ENCODE data around the gene KLF3.

Gene KLF3

GRCh38 chr4:38673130-38673978 lies 9.4 kb downstream of the KLF3 start:
- DNase-seq (ENCODE audit: low read depth in 2 of 2), result no peak

- no peak for DNase-seq (ENCODE audit: low read depth in 2 of 2)
Observed at GRCh38 chr4:38674258-38675144, 10.5 kb downstream of the KLF3 start.

DNA sequence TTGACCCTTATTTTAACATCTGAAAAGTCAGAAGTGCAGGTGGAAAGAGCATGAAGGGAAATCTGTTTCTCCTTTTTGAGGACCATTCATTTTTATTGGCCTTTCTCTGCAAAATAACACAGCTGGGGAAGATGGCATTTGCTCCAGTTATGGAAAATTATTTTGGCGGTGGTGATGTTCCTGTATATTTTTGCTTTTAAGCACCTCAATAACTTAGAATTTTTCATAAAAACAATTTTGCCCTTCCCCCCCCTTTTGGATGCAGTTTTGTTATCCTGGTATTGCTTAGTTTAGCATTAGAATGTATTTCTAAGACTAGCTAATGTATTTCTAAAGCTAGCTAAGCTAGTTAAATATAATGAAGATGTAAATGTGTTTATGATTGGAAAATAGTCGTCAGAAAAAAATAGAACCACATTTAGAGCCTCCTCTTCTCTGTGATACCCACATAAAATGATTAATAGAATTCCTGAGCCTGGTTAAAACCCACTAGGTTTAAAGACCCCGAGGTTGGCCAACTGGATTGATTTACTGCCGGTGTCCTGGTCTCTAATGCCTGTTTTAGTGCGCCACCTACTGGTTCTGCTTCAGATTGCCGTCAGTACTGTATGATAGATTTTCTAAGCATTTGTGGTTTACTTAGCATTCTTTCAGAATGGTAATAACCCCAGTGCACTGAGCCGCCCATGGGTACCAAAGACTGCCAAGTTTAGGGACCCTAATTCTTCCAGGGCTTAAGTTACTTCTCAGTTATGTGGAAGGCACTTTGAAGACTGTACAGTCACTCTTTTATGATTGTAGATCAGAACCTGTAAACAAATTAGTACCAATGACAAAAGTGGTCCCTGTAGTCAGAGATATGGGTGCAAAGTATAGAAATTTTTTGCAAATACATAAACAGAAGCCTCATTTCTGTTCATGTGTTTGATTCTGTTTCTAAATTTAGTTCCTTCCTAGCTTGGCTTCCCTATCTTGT lies 11.4 kb downstream of the KLF3 start:
- DNase-seq (ENCODE audit: low read depth in 2 of 2), result peak; percentile 69 to 85

DNA sequence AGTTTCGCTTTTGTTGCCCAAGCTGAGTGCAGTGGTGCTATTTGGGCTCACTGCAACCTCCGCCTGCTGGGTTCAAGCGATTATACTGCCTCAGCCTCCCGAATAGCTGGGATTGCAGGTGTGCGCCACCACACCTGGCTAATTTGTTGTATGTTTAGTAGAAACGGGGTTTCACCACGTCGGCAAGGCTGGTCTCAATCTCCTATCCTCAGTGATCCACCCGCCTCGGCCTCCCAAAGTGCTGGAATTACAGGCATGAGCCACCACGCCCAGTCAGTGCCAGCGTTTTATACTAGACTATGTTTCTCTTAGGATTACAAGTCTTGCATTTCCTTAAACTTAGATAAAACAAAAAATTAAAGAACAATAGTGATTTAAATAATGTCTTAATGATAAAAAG lies 13.0 kb downstream of the KLF3 start:
- no peak for DNase-seq (ENCODE audit: low read depth in 2 of 2)

GRCh38 chr4:38677441-38677840 lies 13.4 kb downstream of the KLF3 start:
- no peak for DNase-seq (ENCODE audit: low read depth in 2 of 2)

DNA sequence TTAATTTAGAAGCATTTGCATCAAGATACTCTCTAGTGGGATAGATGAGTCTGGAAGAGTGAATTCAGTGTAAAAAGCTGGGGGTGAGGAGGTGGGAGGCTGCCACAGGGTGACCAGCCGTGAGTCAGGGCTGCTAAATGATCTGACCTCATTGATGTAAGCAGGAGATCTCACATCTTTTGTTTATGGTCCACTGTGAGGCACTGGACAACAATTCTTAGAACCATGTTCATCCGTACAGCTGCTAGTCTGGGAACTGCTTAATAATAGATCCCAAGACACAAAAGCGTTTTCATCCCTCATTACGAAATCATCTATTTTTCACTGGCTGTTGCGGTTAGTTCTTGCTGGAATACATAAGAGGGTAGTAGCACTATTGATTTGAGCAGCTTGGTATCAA lies 14.1 kb downstream of the KLF3 start:
- no peak for DNase-seq (ENCODE audit: low read depth in 2 of 2)

DNA sequence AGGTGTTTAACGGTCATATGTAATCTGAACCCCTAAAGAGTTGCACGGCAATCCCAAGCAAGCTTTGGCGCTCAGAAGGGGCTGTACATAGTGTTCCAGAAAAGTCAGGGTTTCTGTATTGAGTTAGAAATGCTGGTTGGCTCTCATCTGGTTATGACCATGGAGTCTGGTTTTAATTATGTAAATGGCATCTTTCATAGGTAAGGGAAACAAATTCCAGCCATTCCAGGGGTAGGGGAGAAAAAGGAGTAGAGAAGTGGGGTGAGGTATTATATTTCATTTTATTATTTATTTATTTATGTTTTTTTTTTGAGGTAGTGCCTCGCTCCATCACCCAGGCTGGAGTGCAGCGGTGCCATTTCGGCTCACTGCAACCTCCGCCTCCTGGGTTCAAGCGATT lies 15.9 kb downstream of the KLF3 start:
- DNase-seq (ENCODE audit: low read depth in 2 of 2), result no peak

DNA sequence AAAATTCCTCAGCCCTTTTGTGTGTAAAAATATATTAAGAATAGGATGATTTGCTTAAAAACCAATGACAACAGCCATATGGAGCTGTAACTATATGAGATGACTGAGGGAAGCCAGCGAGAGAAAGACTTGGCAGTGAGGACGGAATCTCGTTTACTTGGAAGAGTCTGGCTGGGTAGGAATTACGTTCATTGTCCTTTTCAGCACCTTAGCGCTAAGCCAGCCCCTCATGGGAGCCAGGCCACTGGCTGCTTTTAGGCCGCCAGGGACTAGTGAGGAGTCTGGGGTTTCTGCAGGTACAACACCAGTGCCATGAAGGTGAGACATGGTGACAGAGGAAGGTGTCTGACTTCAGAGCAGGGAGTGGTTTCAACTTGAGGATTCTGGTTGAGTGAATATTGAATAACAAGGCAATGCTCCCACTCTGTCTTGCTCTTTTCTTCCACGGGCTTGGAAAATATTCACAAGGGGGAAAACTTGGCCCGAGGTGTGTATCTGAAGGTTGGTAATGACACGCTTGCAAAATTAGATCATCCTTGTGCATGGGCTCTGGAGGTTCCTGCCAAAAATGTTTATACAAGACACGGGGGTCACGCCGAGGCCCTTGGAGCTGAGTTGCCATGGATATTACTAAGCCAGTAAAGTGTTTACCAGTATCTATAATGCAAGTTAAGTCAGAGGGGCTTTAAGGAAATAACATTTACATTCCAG lies 17.4 kb downstream of the KLF3 start:
- DNase-seq (ENCODE audit: low read depth in 2 of 2), result no peak

GRCh38 chr4:38682336-38682735 lies 18.3 kb downstream of the KLF3 start:
- DNase-seq (ENCODE audit: low read depth in 2 of 2), result no peak

DNA sequence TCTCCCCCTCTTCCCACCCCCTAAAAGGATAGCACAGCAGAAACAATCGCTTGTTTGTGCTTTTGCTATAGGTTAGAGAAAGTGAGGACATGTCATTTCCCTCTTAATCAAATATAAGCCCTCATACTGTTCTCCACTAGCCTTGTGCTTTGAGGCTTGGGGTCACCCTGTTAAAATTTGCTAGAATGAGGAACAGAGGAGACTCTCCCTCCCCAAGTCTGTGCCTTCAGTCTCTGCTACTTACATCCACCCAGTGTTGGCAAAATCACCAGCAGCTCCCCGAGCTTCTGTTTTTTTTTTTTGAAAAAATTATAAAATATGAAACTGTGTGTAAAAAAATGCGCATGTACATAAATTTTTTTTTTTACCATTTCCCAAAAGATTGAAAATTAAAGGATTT lies 19.3 kb downstream of the KLF3 start:
- DNase-seq (ENCODE audit: low read depth in 2 of 2), result no peak

GRCh38 chr4:38684271-38684670 lies 20.3 kb downstream of the KLF3 start:
- DNase-seq (ENCODE audit: low read depth in 2 of 2), result no peak

GRCh38 chr4:38684951-38685844 lies 21.2 kb downstream of the KLF3 start:
- DNase-seq (ENCODE audit: low read depth in 2 of 2), result no peak

DNA sequence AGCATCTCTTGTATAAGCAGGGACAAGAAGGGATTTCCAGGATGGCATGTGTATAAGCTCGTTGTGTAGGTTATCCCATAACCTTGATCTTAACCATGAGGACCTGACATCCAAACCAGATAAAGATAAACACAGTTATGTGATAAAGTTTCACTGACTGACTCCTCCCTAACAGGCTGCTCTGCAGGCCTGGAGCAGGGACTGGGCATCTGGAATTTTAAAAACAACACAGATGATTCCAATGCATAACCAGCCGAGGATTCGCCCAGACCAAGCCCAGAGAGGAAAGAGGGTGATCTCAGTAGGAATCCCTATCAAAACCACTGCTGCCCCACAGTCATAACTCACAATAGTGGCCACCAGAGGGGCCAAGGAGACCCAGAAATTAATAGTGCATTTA lies 22.7 kb downstream of the KLF3 start:
- DNase-seq (ENCODE audit: low read depth in 2 of 2), result no peak

GRCh38 chr4:38687571-38688011 lies 23.6 kb downstream of the KLF3 start:
- DNase-seq (ENCODE audit: low read depth in 2 of 2), result no peak

DNA sequence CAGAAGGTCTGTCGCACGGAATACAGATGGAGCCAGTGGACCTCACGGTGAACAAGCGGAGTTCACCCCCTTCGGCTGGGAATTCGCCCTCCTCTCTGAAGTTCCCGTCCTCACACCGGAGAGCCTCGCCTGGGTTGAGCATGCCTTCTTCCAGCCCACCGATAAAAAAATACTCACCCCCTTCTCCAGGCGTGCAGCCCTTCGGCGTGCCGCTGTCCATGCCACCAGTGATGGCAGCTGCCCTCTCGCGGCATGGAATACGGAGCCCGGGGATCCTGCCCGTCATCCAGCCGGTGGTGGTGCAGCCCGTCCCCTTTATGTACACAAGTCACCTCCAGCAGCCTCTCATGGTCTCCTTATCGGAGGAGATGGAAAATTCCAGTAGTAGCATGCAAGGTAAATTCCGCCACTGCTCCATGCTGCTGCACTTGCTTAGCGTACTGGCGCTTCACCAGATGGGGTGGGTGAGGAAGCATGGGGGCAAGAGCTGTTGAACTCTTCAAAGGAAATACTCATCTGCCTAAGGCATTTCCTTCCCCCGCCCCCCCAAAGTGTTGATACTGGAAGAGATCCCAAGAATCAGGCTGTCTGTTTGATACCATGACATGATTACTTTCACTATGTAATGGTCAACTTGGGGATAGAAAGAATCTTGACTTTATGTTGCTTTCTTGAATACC lies 24.8 kb downstream of the KLF3 start:
- DNase-seq (ENCODE audit: low read depth in 2 of 2), result no peak

- DNase-seq (ENCODE audit: low read depth in 2 of 2), result no peak
Observed at GRCh38 chr4:38691251-38692008, 27.4 kb downstream of the KLF3 start.

GRCh38 chr4:38692421-38692820 lies 28.4 kb downstream of the KLF3 start:
- no peak for DNase-seq (ENCODE audit: low read depth in 2 of 2)

GRCh38 chr4:38693569-38693968 lies 29.6 kb downstream of the KLF3 start:
- DNase-seq (ENCODE audit: low read depth in 2 of 2), result no peak

DNA sequence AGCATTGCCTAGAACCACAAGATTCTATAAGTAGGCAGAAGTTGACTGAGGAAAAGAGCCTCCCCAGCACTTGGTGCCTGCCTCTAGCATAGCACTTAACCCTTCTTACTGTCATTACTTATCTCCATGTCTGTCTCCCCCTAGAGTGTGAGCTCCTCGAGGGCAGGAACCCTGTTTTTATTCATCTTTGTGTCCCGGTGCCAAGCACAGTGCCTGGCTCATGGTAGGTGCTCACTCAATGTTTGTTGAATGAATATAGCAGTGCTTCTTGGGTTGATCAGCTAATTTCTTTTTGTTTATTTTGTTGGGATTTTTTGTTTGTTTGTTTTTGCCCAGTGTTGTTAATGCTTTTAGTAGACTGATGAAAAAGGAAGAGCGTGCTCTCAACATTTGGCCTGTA lies 30.3 kb downstream of the KLF3 start:
- no peak for DNase-seq (ENCODE audit: low read depth in 2 of 2)

Measured in stimulated activated CD4-positive, alpha-beta T cell treated with anti-CD3 and anti-CD28 coated beads, Interleukin-12 subunit alpha, Interleukin-12 subunit beta, amount 100 ng/mL, for 24 hours (primary cell).